ENCODE data around the gene COCH. TPM values are rescaled to one million over a fixed set of nuclear protein-coding genes. Genes with fewer than 3 reads are reported as not detected.

COCH gene
- total and polyA plus RNA-seq, 2 donors (not counting 1 experiment from before 2014, with no cell fraction given), result 24.5 to 25.7 TPM

- Mint-ChIP-seq H3K27ac (no peak overlapping the region), H3K9me3 (ENCODE audit: insufficient read depth) (no peaks in the 10 kb centered on the region), H3K4me1 (no peaks in the 10 kb centered on the region), H3K27me3 (no peaks in the 10 kb centered on the region), H3K4me3 (no peak overlapping the region)
- no peak for DNase-seq
- Histone ChIP-seq H3K36me3 (replicated peaks in 1 of 2; ENCODE audit: control extremely low read depth in 1 of 2, control insufficient read depth in 1 of 2, extremely low read depth in 1 of 2, insufficient read depth in 2 of 2, low read length in 1 of 2) (peaks cover 0 to 3% of the 10 kb centered on the region in 2 experiments), H3K4me2 (replicated peaks; ENCODE audit: low read depth, low read length, poor library complexity, severe bottlenecking) (no peak overlapping the region), H3K27ac (ENCODE audit: low read length in 2 of 2) (no peak overlapping the region), H3K79me2 (ENCODE audit: control insufficient read depth, insufficient read depth, low read length) (no peaks in the 10 kb centered on the region), H3K9me3 (ENCODE audit: control extremely low read depth in 1 of 3, control insufficient read depth in 2 of 3, insufficient read depth in 1 of 3, low read length in 2 of 3) (no peaks in the 10 kb centered on the region), H3K27me3 (replicated peaks in 1 of 4; ENCODE audit: control extremely low read depth in 1 of 4, control insufficient read depth in 3 of 4, insufficient read depth in 4 of 4, low read length in 3 of 4) (no peaks in the 10 kb centered on the region), H3K4me1 (ENCODE audit: control insufficient read depth in 2 of 2, insufficient read depth in 2 of 2, low read length in 2 of 2) (no peaks in the 10 kb centered on the region), H3K4me3 (ENCODE audit: control extremely low read depth in 1 of 5, extremely low read depth in 1 of 5, insufficient read depth in 1 of 5, low read depth in 2 of 5, low read length in 4 of 5) (no peak overlapping the region), H3K9ac (ENCODE audit: low read length) (no peak overlapping the region), H4K20me1 (ENCODE audit: control insufficient read depth, insufficient read depth, low read length, poor library complexity, severe bottlenecking) (no peaks in the 10 kb centered on the region), H2AFZ (ENCODE audit: insufficient read depth, low read depth, low read length, poor library complexity, severe bottlenecking) (no peak overlapping the region)
- WGBS (ENCODE audit: insufficient coverage), result 94% methylated on average over 5 of the region's 6 CpGs
- POLR2A ChIA-PET, result no interaction called here
- CTCF ChIA-PET, result no interaction called here
- TF ChIP-seq, protein P1, sequence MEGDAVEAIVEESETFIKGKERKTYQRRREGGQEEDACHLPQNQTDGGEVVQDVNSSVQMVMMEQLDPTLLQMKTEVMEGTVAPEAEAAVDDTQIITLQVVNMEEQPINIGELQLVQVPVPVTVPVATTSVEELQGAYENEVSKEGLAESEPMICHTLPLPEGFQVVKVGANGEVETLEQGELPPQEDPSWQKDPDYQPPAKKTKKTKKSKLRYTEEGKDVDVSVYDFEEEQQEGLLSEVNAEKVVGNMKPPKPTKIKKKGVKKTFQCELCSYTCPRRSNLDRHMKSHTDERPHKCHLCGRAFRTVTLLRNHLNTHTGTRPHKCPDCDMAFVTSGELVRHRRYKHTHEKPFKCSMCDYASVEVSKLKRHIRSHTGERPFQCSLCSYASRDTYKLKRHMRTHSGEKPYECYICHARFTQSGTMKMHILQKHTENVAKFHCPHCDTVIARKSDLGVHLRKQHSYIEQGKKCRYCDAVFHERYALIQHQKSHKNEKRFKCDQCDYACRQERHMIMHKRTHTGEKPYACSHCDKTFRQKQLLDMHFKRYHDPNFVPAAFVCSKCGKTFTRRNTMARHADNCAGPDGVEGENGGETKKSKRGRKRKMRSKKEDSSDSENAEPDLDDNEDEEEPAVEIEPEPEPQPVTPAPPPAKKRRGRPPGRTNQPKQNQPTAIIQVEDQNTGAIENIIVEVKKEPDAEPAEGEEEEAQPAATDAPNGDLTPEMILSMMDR (IDR thresholded peaks at IDR 0.05), result no peak
- no peak for TF ChIP-seq EZH2 (IDR thresholded peaks at IDR 0.05; ENCODE audit: borderline replicate concordance, insufficient read depth, low read depth, low read length, poor library complexity, severe bottlenecking)
- intact Hi-C loops (cut with micrococcal nuclease), result no loop called here
- no peak for ATAC-seq (ENCODE audit: low read depth)
These were observed 9.3 kb downstream of the COCH start for GRCh38 chr14:30883508-30884294.

DNA sequence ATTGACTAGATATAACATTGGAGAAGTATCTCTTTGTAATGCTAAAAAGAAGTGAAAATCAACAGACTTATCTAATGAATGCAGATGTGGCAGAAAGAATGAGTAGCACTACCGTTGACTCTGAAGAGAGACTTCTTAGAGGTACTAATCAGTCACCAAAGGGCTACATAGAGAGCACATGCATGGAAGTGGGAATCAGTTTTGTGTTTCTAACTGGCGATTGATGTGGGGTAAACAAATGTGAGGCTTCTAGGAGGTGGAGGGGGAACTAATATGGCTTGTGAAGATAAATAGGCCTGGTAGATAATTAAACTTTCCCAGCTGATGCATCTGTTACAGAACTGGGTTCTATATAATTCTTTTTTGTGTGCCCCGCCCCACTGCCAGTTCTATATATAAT, 10.5 kb downstream of the COCH start:
- H3K4me3 Mint-ChIP-seq, result no peak overlapping the region
- no peak for ATAC-seq (ENCODE audit: low read depth)
- 100% methylated on average over 2 of the region's 3 CpGs for WGBS (ENCODE audit: insufficient coverage)
- H3K9me3 ChIP-seq (ENCODE audit: control extremely low read depth in 1 of 3, control insufficient read depth in 2 of 3, insufficient read depth in 1 of 3, low read length in 2 of 3), result no peaks in the 10 kb centered on the region
- no peaks in the 10 kb centered on the region for H3K4me1 Mint-ChIP-seq
- H3K4me1 ChIP-seq (ENCODE audit: control insufficient read depth in 2 of 2, insufficient read depth in 2 of 2, low read length in 2 of 2), result no peaks in the 10 kb centered on the region
- no peak overlapping the region for H3K4me3 ChIP-seq (ENCODE audit: control extremely low read depth in 1 of 5, extremely low read depth in 1 of 5, insufficient read depth in 1 of 5, low read depth in 2 of 5, low read length in 4 of 5)
- ChIA-PET POLR2A (no interaction called here), CTCF (no interaction called here)
- DNase-seq, result no peak
- H3K27ac ChIP-seq (ENCODE audit: low read length in 2 of 2), result no peak overlapping the region
- no peak overlapping the region for H3K4me2 ChIP-seq (replicated peaks; ENCODE audit: low read depth, low read length, poor library complexity, severe bottlenecking)
- H3K36me3 ChIP-seq (replicated peaks in 1 of 2; ENCODE audit: control extremely low read depth in 1 of 2, control insufficient read depth in 1 of 2, extremely low read depth in 1 of 2, insufficient read depth in 2 of 2, low read length in 1 of 2), result peaks cover 0 to 3% of the 10 kb centered on the region in 2 experiments
- intact Hi-C loops (cut with micrococcal nuclease), result no loop called here
- H3K79me2 ChIP-seq (ENCODE audit: control insufficient read depth, insufficient read depth, low read length), result no peaks in the 10 kb centered on the region
- no peak for TF ChIP-seq EZH2 (IDR thresholded peaks at IDR 0.05; ENCODE audit: borderline replicate concordance, insufficient read depth, low read depth, low read length, poor library complexity, severe bottlenecking)
- TF ChIP-seq, protein P1 (IDR thresholded peaks at IDR 0.05), result no peak
- no peaks in the 10 kb centered on the region for H3K9me3 Mint-ChIP-seq (ENCODE audit: insufficient read depth)
- H3K27me3 Mint-ChIP-seq, result no peaks in the 10 kb centered on the region
- H3K27me3 ChIP-seq (replicated peaks in 1 of 4; ENCODE audit: control extremely low read depth in 1 of 4, control insufficient read depth in 3 of 4, insufficient read depth in 4 of 4, low read length in 3 of 4), result no peaks in the 10 kb centered on the region
- no peak overlapping the region for H2AFZ ChIP-seq (ENCODE audit: insufficient read depth, low read depth, low read length, poor library complexity, severe bottlenecking)
- H4K20me1 ChIP-seq (ENCODE audit: control insufficient read depth, insufficient read depth, low read length, poor library complexity, severe bottlenecking), result no peaks in the 10 kb centered on the region
- H3K27ac Mint-ChIP-seq, result no peak overlapping the region
- no peak overlapping the region for H3K9ac ChIP-seq (ENCODE audit: low read length)
